22Rv1 (cell line): ENCODE results near the gene LMO4.

Experiments
- ZFX ChIP-seq: fragments of 450-650 bp; IDR thresholded peaks from 2 replicates; pipeline ENCODE4 v1.6.1; 2017; ENCODE audit warnings: antibody characterized with exemption, borderline replicate concordance
- TF ChIP-seq, protein P1 (sequence below): fragments of 450-650 bp; IDR thresholded peaks from 2 replicates; pipeline ENCODE4 v1.5.1; 2017; ENCODE audit warnings: mild to moderate bottlenecking

DNA sequence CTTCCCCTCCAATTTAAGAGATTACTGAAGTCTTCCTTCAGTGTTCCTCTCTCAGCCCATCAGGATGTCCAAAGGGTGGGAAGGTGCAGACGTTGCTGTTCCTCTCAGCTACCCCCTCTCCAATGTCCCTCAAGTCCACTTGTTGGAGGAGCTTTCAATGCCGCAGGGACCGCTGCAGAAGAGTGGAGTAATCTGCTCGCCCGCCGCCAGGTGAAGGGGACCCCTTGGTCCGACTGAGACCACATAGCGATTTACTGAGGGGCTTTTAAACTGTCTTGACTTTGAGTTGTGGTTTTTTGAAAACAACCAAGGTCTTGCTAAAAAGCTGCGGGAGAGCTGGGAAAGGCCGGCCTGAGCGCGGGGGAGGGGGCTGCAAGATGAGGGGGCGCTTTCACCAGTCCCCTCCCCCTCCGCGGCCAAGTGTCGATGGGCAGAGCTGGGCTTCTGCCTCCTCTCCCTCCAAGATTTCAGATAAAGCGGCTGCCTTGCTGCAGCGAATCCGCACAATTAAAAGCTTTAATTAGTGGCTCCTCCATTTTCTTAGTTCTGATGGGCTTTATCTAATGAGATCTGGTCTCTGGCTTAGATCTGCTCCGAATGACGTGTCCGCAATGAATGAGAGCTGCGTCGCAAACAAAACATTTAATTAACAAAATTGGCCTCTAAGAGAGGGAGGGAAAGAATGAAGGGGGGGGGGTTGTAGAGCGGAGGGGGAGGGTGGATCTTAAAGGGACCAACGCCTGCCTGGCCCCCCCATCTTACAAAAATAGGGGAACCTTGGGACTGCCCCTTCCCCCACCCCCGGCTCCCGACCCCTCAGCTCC lies 5.9 kb downstream of the LMO4 start:
- TF ChIP-seq, protein P1, sequence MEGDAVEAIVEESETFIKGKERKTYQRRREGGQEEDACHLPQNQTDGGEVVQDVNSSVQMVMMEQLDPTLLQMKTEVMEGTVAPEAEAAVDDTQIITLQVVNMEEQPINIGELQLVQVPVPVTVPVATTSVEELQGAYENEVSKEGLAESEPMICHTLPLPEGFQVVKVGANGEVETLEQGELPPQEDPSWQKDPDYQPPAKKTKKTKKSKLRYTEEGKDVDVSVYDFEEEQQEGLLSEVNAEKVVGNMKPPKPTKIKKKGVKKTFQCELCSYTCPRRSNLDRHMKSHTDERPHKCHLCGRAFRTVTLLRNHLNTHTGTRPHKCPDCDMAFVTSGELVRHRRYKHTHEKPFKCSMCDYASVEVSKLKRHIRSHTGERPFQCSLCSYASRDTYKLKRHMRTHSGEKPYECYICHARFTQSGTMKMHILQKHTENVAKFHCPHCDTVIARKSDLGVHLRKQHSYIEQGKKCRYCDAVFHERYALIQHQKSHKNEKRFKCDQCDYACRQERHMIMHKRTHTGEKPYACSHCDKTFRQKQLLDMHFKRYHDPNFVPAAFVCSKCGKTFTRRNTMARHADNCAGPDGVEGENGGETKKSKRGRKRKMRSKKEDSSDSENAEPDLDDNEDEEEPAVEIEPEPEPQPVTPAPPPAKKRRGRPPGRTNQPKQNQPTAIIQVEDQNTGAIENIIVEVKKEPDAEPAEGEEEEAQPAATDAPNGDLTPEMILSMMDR, result no peak
- no peak for TF ChIP-seq ZFX
